HCT116 (cell line): ENCODE data around the gene ST7.

Experiments
- ATF3 ChIP-seq: IDR thresholded peaks from 2 replicates; pipeline ENCODE4 v1.6.1; 2012
- CEBPB ChIP-seq: IDR thresholded peaks from 2 replicates; pipeline ENCODE4 v1.6.1; 2012; ENCODE audit warnings: low read depth
- EZH2 ChIP-seq: fragments of 200-600 bp; sonication (generic); IDR thresholded peaks from 2 replicates; pipeline ENCODE4 v1.6.1; 2017; ENCODE audit warnings: antibody characterized with exemption, mixed run types
- EZH2phosphoT487 ChIP-seq: fragments of 200-600 bp; IDR thresholded peaks from 2 replicates; pipeline ENCODE4 v1.6.1; 2018; ENCODE audit warnings: antibody characterized with exemption, borderline replicate concordance
- POLR2A ChIP-seq: IDR thresholded peaks from 2 replicates; pipeline ENCODE4 v1.7.0; 2011; ENCODE audit warnings: borderline replicate concordance; ENCODE audit not compliant: insufficient read depth, insufficient read length; ENCODE audit errors: extremely low read depth
- RAD21 ChIP-seq: IDR thresholded peaks from 2 replicates; pipeline ENCODE4 v1.6.1; 2012; ENCODE audit warnings: low read depth, mild to moderate bottlenecking
- TF ChIP-seq, protein P1 (sequence below), 3 experiments: fragments of 200-600 bp in 1 of 3; sonication (generic) in 1 of 3; IDR thresholded peaks in 2 of 3; conservative IDR thresholded peaks in 1 of 3; 2 replicates each; pipeline ENCODE4 v1.5.1; 2012 to 2017; ENCODE audit warnings: low read depth in 2 of 3, low read length in 2 of 3, antibody characterized with exemption in 1 of 3, borderline replicate concordance in 1 of 3, control low read depth in 1 of 3, mild to moderate bottlenecking in 1 of 3, mixed read lengths in 1 of 3, mixed run types in 1 of 3, moderate library complexity in 1 of 3; ENCODE audit not compliant: insufficient read depth in 1 of 3

DNA sequence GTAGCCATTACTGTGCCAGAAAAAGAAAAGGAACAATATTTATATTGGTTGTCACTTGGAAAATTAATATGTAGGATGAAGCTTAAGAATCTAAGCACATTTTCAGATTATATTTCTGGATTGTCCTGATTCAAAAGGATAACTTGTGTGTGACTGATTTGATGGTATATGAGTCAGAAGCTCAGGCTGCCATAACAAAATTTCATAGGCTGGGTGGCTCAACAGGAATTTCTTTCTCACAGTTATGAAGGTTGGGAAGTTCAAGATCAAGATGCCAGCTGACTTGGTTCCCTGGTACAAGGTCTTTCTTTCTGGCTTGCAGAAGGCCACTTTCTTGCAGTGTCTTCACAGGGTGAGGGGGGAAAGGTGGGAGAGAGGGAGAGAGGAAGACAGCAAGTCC is 108.5 kb downstream of the ST7 start:
- TF ChIP-seq POLR2A (no peak), EZH2 (no peak), RAD21 (no peak), CEBPB (no peak), EZH2phosphoT487 (no peak), ATF3 (no peak)
- TF ChIP-seq, protein P1, sequence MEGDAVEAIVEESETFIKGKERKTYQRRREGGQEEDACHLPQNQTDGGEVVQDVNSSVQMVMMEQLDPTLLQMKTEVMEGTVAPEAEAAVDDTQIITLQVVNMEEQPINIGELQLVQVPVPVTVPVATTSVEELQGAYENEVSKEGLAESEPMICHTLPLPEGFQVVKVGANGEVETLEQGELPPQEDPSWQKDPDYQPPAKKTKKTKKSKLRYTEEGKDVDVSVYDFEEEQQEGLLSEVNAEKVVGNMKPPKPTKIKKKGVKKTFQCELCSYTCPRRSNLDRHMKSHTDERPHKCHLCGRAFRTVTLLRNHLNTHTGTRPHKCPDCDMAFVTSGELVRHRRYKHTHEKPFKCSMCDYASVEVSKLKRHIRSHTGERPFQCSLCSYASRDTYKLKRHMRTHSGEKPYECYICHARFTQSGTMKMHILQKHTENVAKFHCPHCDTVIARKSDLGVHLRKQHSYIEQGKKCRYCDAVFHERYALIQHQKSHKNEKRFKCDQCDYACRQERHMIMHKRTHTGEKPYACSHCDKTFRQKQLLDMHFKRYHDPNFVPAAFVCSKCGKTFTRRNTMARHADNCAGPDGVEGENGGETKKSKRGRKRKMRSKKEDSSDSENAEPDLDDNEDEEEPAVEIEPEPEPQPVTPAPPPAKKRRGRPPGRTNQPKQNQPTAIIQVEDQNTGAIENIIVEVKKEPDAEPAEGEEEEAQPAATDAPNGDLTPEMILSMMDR (IDR thresholded peaks at IDR 0.05 in 2 of 3, conservative IDR thresholded peaks at IDR 0.05 in 1 of 3; ENCODE audit: borderline replicate concordance in 1 of 3, insufficient read depth in 1 of 3, low read depth in 2 of 3, low read length in 2 of 3): no peak
